Limb (tissue), 2 donors: ENCODE data around the gene RSAD1.

Source experiments
- DNase-seq, 2 donors: peaks; one replicate each; pipeline ENCODE4 v3.0.0-alpha.2; 2016; ENCODE audit errors: extremely low spot score in 2 of 2

The RSAD1 gene

DNA sequence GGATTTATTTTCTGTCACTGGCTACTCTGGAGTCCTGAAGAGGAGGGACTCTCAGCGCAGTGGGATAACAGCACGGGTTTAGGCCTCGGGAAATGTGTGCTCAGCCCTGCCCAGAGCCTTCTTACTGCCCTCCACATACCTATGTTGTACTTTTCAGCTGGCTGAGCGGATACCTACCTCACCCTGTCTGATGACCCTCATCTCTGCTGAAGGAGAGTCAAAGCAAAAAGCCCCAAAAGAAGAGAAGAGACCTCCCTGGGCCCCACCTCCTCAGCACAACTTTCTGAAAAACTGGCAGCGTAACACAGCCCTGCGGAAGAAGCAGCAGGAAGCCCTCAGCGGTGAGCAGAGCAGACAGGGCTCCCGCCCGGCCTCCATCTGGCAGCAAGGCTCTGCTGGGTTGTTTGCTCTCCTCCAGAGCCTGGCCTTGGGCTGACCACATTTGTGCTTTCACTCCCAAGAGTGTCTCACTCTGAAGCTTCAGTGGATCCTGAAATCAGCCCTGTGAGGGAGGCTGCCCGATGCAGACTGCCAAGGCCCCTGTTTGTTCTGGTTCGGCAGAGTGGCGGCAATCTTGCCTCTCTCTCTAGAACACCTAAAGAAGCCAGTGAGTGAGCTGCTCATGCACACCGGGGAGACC, 39.8 kb downstream of the RSAD1 start:
- DNase-seq = no peak

DNA sequence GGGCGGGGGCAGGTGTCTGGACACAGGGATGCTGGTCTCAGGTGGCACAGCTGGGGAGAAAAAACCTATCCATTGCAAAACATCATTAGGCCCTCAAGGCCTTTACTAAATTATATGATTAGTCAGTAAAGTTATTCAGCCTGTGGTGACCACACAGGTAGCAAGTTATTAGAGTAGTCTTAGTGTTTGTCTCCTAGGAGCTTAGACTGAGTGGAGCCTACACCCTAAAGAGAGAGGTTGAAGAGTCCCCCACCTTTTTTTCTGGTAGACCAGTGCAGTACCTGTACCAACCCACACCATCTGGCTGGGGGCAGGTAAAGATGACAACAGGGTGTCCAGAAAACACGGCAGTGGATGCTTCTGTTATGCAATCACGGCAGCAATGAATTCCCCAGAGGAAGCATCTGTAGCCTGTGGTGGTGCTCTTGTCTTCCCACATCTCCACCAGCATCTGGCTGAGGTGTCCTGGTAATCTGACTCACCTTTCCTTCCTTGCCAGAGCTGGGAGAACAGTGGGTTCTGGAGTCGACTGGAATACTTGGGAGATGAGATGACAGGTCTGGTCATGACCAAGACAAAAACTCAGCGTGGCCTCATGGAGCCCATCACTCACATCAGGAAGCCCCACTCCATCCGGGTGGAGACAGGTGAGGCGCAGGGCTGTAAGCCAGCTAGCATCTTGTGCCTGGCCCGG, 40.6 kb downstream of the RSAD1 start:
- no peak for DNase-seq

DNA sequence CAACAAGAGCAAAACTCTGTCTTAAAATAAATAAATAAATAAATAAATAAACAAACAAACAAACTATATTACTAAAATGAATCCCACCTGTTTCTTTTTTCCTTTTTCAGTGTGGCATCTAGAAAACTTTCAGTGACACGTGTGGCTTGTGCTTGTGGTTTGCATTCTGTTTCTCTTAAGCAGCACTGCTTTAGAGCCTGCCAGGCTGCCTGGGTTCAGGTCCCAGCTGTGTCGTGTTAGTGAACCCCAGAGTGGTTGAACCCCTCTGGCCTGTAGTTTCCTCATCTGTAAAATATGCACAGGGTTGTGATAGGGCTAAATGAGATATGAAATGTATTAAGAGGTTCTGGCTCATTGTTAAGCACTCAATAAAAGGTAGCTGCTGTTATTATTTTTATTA, 41.8 kb downstream of the RSAD1 start:
- no peak for DNase-seq

- no peak for DNase-seq
Observed at GRCh38 chr17:50521514-50521913, 42.9 kb downstream of the RSAD1 start.

DNA sequence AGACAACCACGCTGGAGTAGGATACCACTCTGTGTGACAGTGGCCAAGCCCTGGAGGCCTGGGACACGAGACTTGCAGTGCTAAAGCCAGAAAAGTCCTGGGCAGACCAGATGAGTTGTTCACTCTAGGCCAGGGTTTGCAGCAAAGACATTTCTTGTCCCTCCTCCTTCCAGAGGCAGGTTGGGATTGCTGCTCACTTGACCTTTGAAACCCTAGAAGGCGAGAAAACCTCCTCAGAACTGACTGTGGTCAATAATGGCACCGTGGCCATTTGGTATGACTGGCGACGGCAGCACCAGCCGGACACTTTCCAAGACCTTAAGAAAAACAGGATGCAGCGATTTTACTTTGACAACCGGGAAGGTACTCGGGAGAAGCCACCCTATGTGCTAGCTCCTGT, 44.1 kb downstream of the RSAD1 start:
- no peak for DNase-seq

- no peak for DNase-seq
Observed at GRCh38 chr17:50523208-50523607, 44.5 kb downstream of the RSAD1 start.

- DNase-seq = no peak
Observed at GRCh38 chr17:50524838-50525237, 46.2 kb downstream of the RSAD1 start.

GRCh38 chr17:50527155-50527762, 48.6 kb downstream of the RSAD1 start:
- DNase-seq = no peak

GRCh38 chr17:50527949-50528474, 49.4 kb downstream of the RSAD1 start:
- DNase-seq = no peak

DNA sequence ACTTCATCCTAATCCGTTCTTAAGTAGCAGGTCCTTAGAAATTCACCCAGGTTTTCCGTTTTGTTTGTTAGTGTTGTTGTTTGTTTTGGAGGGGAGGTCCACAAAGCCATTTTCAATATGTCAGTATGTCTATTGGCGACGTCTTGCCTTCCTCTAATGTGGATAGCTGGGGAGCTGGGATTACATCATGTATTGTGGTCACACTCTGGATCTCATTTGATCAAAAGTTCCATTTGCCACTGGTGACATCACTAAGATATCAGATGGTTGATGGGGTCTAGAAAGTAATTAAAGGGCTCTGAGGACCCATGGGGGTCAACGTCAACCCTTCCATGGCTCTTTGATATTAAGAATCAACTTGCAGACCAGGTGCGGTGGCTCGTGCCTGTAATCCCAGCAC, 51.2 kb downstream of the RSAD1 start:
- DNase-seq = no peak

- no peak for DNase-seq
Observed at GRCh38 chr17:50531428-50532025, 52.9 kb downstream of the RSAD1 start.

GRCh38 chr17:50532452-50533024, 53.9 kb downstream of the RSAD1 start, which contains the start of gene EPN3:
Gene EPN3, plus strand, starts transcription at chr17:50532735. Its CDS starts 3,822 bp downstream, at chr17:50536557.
- DNase-seq = no peak

DNA sequence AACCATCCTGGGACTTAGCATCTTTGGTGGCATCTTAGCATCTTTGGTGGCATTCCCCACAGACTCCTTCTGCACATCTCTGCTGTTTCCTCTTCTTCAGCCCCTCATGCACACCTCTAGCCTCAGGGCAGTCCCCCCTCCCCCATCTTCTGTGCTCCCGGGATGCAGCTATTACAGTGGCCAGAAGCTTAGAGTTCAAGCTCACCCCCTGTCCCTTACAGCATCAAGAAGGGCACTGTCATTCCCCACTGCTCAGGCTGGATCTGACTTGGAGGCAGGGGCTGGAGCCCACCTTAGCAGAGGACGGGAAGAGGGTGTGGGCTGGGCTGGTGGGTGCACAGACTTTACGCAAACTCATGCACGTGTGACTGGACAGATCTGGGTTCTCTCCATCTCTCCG, 54.5 kb downstream of the RSAD1 start:
- DNase-seq = no peak

GRCh38 chr17:50533720-50534148, 55.1 kb downstream of the RSAD1 start:
- peak in 1 of 2 donors; percentile 53 for DNase-seq

DNA sequence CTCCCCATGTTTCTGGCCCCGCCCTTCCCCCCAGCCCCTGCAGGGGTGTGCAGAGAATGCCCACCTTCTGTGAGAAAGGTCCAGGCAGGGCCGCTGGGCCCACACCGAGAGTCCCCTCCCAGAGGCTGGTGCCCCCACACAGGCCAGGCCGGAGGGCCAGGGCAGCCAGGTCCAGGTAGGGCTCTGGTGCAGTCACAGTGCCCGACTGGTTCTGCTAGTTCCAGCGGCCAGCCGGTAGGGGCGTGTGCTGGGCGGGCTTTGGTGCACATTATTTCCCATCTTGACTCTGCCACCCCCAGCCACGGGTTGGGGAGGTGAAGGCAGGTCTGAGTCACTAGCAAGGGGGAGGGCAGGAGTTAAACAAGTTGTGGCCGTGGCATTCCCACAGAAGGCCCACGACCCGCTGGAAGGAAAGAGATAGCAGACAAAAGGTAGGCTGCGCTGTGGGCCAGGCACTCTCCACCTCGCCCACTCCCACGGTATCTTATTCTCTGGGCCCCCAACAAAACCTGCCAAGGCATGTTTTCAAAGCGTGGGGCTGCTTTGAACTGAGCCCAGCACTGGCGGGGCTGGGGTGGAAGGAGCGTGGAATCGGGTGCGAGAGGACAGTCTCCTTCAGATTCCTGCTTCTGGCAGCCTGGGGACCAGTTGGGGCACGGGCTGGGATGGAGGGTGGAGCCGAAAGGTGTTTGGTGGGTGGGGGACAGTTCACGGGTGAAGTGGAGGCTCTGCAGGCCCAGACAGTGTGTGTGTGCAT, 55.7 kb downstream of the RSAD1 start:
- no peak for DNase-seq

GRCh38 chr17:50534979-50535326, 56.3 kb downstream of the RSAD1 start:
- no peak for DNase-seq

GRCh38 chr17:50535407-50535806, 56.7 kb downstream of the RSAD1 start:
- no peak for DNase-seq
